Keratinocyte (primary cell): ENCODE results near the gene CISD1. TPM values are rescaled to one million over a fixed set of nuclear protein-coding genes. Genes with fewer than 3 reads are reported as not detected.

Experiments
- DNase-seq: peaks from one replicate; pipeline ENCODE4 v3.0.0-alpha.2; 2011; ENCODE audit warnings: low read depth, missing footprints, low spot score
- FAIRE-seq: peaks from 2 replicates; lab custom pipeline; 2011; peaks lifted over from hg19 to GRCh38; lab: Jason Lieb, UNC
- H2AFZ ChIP-seq: 2 replicates; pipeline ENCODE4 v1.6.0; 2012; ENCODE audit warnings: low read length, control low read depth, inconsistent platforms; ENCODE audit not compliant: control insufficient read depth
- H3K27ac ChIP-seq: 2 replicates; pipeline ENCODE4 v1.5.1; 2011; ENCODE audit warnings: low read length; ENCODE audit not compliant: control insufficient read depth, insufficient read depth
- H3K27me3 ChIP-seq: 3 replicates; pipeline ENCODE4 v1.6.0; 2011; ENCODE audit warnings: low read length; ENCODE audit not compliant: control insufficient read depth, insufficient read depth; ENCODE audit errors: extremely low read depth
- H3K36me3 ChIP-seq, 2 experiments: 2 replicates in 1 of 2; 3 replicates in 1 of 2; pipeline ENCODE4 v1.5.1; 2011; ENCODE audit warnings: low read length in 2 of 2, mild to moderate bottlenecking in 1 of 2; ENCODE audit not compliant: control insufficient read depth in 2 of 2, insufficient read depth in 2 of 2; ENCODE audit errors: extremely low read depth in 1 of 2
- H3K4me1 ChIP-seq: 3 replicates; pipeline ENCODE4 v1.5.1; 2011; ENCODE audit warnings: low read length; ENCODE audit not compliant: control insufficient read depth, insufficient read depth; ENCODE audit errors: extremely low read depth
- H3K4me2 ChIP-seq: 3 replicates; pipeline ENCODE4 v1.6.0; 2011; ENCODE audit warnings: low read depth, low read length; ENCODE audit not compliant: control insufficient read depth, insufficient read depth; ENCODE audit errors: extremely low read depth
- H3K4me3 ChIP-seq, 3 experiments: fragments of 200-600 bp in 1 of 3; sonication (generic) in 1 of 3; 2 replicates in 2 of 3; 3 replicates in 1 of 3; pipeline ENCODE4 v1.5.1; 2011 to 2016; ENCODE audit warnings: low read length in 3 of 3, mild to moderate bottlenecking in 3 of 3, control low read depth in 2 of 3, inconsistent platforms in 1 of 3, low read depth in 1 of 3, mixed read lengths in 1 of 3, mixed run types in 1 of 3, moderate library complexity in 1 of 3; ENCODE audit not compliant: control insufficient read depth in 2 of 3, insufficient read depth in 2 of 3; ENCODE audit errors: extremely low read depth in 1 of 3
- H3K79me2 ChIP-seq: 2 replicates; pipeline ENCODE4 v1.6.0; 2012; ENCODE audit warnings: low read length; ENCODE audit not compliant: control insufficient read depth, insufficient read depth
- H3K9ac ChIP-seq: 3 replicates; pipeline ENCODE4 v1.6.0; 2011; ENCODE audit warnings: low read length; ENCODE audit not compliant: control insufficient read depth, insufficient read depth; ENCODE audit errors: extremely low read depth
- H3K9me1 ChIP-seq: 3 replicates; pipeline ENCODE4 v1.6.0; 2011; ENCODE audit warnings: low read length; ENCODE audit not compliant: control insufficient read depth, insufficient read depth; ENCODE audit errors: extremely low read depth
- H3K9me3 ChIP-seq: 2 replicates; pipeline ENCODE4 v1.5.1; 2012; ENCODE audit warnings: low read depth, low read length; ENCODE audit not compliant: control insufficient read depth
- H4K20me1 ChIP-seq: 3 replicates; pipeline ENCODE4 v1.6.0; 2011; ENCODE audit warnings: low read length; ENCODE audit not compliant: control insufficient read depth, insufficient read depth; ENCODE audit errors: extremely low read depth
- CTCF ChIP-seq, 3 experiments: IDR thresholded peaks in 1 of 3; conservative IDR thresholded peaks in 1 of 3; optimal IDR thresholded peaks in 1 of 3; 2 replicates in 2 of 3; 3 replicates in 1 of 3; pipeline versions ENCODE3 to v1.5.1; 2011; ENCODE audit warnings: low read length in 3 of 3, mild to moderate bottlenecking in 3 of 3, moderate library complexity in 2 of 3, control low read depth in 1 of 3, inconsistent platforms in 1 of 3; ENCODE audit not compliant: insufficient read depth in 2 of 3; ENCODE audit errors: extremely low read depth in 1 of 3
- EZH2 ChIP-seq: IDR thresholded peaks from one replicate; pipeline ENCODE4 v1.6.1; 2012; ENCODE audit warnings: inconsistent platforms, mild to moderate bottlenecking, low read length, moderate library complexity
- dilution Hi-C: fragments of 300-500 bp; cut with MboI; formaldehyde crosslinking; loops from one replicate; pipeline ENCODE4 v1.7.0; 2020; ENCODE audit warnings: low sequenced_read_pairs; ENCODE audit not compliant: extremely low pct_ligation_motif_present
- polyA plus RNA-seq, 5 experiments: library from polyadenylated mRNA; depleted of rRNA in 3 of 5; stranded (reverse) in 3 of 5; stranded (forward) in 1 of 5; unstranded in 1 of 5; fragments of >200 nt; gene quantifications; 1 replicate in 1 of 5; 2 replicates in 3 of 5; 3 replicates in 1 of 5; pipeline versions ENCODE4 v1.2.1 to v1.2.3, GENCODE V29; 2011 to 2012; ENCODE audit warnings: missing spikeins in 2 of 5, low read depth in 1 of 5, low replicate concordance in 1 of 5

CISD1 gene
- polyA plus RNA-seq, 1 donor (not counting 4 experiments of a cell fraction or from before 2014, with no cell fraction given): 81.7 TPM

- FAIRE-seq: no peak
- TF ChIP-seq CTCF (optimal IDR thresholded peaks at IDR 0.05 in 1 of 3, IDR thresholded peaks at IDR 0.05 in 1 of 3, conservative IDR thresholded peaks at IDR 0.05 in 1 of 3; ENCODE audit: extremely low read depth in 1 of 3, insufficient read depth in 2 of 3, low read length in 3 of 3): no peak
- no peak for TF ChIP-seq EZH2
- H4K20me1 ChIP-seq: no peaks in the 10 kb centered on the region
These were observed 9.5 kb downstream of the CISD1 start for GRCh38 chr10:58278274-58278961.

DNA sequence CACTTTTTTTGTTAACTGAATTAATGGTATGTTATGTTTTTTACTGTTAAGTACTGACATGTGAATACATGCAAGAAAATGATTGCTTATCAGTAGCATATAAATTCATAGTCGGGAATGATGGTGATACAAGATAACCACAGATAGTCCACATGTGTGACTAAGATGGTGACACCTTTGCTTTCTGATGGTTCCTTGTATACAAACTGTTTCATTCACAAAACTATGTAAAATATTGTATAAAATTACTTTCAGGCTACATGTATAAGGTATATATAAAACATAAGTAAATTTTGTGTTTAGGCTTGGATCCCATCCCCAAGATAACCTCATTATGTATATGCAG is 10.0 kb downstream of the CISD1 start:
- Histone ChIP-seq H3K4me2 (no peak overlapping the region), H3K9ac (no peak overlapping the region), H3K27ac (no peak overlapping the region), H3K4me3 (no peak overlapping the region), H3K9me3 (no peaks in the 10 kb centered on the region), H3K79me2 (peaks cover 12% of the 10 kb centered on the region), H4K20me1 (no peaks in the 10 kb centered on the region), H3K36me3 (peaks cover 0 to 2% of the 10 kb centered on the region in 2 experiments), H3K27me3 (no peaks in the 10 kb centered on the region), H3K9me1 (no peaks in the 10 kb centered on the region), H2AFZ (no peak overlapping the region), H3K4me1 (peaks cover 37% of the 10 kb centered on the region)
- FAIRE-seq (no peak), DNase-seq (no peak)
- dilution Hi-C loops: no loop called here
- TF ChIP-seq CTCF (optimal IDR thresholded peaks at IDR 0.05 in 1 of 3, IDR thresholded peaks at IDR 0.05 in 1 of 3, conservative IDR thresholded peaks at IDR 0.05 in 1 of 3; ENCODE audit: extremely low read depth in 1 of 3, insufficient read depth in 2 of 3, low read length in 3 of 3): no peak
- TF ChIP-seq EZH2: no peak

More at GRCh38 chr10:58278274-58278961, 9.5 kb downstream of the CISD1 start:
- H3K4me3 ChIP-seq: no peak overlapping the region
- H3K4me2 ChIP-seq: no peak overlapping the region
- H2AFZ ChIP-seq: no peak overlapping the region
- H3K9ac ChIP-seq: no peak overlapping the region
- H3K4me1 ChIP-seq: peaks cover 37% of the 10 kb centered on the region
- H3K79me2 ChIP-seq: peaks cover 14% of the 10 kb centered on the region
- no peaks in the 10 kb centered on the region for H3K27me3 ChIP-seq
- no peak overlapping the region for H3K27ac ChIP-seq
- no peaks in the 10 kb centered on the region for H3K9me1 ChIP-seq
- no peaks in the 10 kb centered on the region for H3K9me3 ChIP-seq
- DNase-seq: no peak
- dilution Hi-C loops: no loop called here
- H3K36me3 ChIP-seq: peaks cover 0 to 2% of the 10 kb centered on the region in 2 experiments
